ENCODE data around the gene DBP.
A peak's percentile ranks its signal among the peaks of the same experiment; 100 is the strongest.

The DBP gene

DNA sequence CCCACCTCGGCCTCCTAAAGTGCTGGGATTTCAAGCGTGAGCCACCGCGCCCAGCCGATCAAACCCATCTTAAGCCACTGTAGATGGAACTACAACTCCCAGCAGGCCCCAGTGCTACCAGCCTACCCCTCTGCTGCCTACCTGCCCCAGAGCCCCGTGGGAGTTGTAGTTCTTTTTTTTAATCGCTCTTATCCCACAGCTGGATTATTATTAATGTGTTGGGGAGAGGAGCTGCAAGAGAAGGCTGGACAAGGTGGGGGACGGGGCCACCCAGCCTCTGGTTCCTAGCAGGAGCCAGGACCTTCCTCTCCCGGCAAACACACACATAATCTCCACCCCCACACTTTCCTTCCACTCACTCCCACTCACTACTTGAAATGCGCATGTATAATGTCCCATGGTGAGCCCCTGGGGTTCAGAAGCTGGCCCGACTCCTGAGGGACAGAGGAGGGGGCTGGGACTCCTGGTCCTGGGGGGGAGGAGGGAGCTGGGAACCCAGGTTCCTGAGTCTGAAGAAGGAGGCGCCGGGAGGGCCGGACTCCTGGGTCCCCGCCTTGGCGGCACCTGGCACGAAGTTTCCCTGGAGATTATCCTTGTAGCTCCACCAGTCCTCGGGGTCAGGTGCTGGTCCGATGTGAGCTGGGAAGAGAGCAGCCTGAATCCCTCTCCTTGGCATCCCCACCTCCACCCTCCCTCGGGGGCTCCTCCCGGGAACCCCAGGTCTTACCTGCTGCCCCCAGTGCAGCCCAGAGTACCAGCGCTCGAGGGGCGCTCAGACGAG, 7.8 kb upstream of the DBP start:
- H3K27me3 ChIP-seq (ENCODE audit: insufficient read depth, insufficient read length), result peaks cover 1% of the 10 kb centered on the region
- peaks cover 3% of the 10 kb centered on the region for H3K4me1 ChIP-seq (ENCODE audit: insufficient read depth, insufficient read length)
- H3K36me3 ChIP-seq (ENCODE audit: insufficient read depth, insufficient read length, low read length), result no peaks in the 10 kb centered on the region
- H3K4me3 ChIP-seq (ENCODE audit: insufficient read length, low read depth), result peak overlapping the region; percentile 65
- H3K9me3 ChIP-seq (ENCODE audit: insufficient read depth, low read length), result no peaks in the 10 kb centered on the region
- no peak for DNase-seq (ENCODE audit: low read depth, low spot score)
- TF ChIP-seq YY1 (IDR thresholded peaks at IDR 0.05; ENCODE audit: insufficient read depth, insufficient read length) (no peak), SUZ12 (IDR thresholded peaks at IDR 0.05; ENCODE audit: extremely low read depth, insufficient read depth, insufficient read length) (no peak), ZNF274 (IDR thresholded peaks at IDR 0.05; ENCODE audit: low read depth, low read length) (no peak)
- peak overlapping the region; percentile 83 for H3K9ac ChIP-seq (ENCODE audit: insufficient read length, low read depth)

DNA sequence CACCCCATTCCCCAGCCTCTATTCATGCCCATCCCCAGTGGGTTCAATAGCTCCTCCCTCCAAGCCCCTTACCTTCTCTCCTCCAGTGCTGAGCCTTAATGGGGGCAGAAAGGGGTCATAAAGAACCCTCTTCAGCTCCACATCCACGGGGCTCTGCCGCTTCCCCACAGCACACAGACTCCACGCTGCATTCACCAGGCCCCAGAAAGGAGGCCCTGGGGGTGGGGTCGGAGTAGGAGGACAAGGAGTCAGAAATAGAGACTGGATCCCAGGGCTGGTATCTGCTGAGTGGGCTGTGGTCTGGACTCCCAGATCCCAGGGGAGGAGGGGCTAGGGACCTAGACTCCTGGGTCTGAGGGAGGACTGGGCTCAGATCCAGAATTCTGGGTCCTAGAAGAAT, 7.2 kb upstream of the DBP start:
- Histone ChIP-seq H3K4me1 (ENCODE audit: insufficient read depth, insufficient read length) (peaks cover 5% of the 10 kb centered on the region), H3K36me3 (ENCODE audit: insufficient read depth, insufficient read length, low read length) (no peaks in the 10 kb centered on the region), H3K9ac (ENCODE audit: insufficient read length, low read depth) (peak overlapping the region; percentile 57), H3K9me3 (ENCODE audit: insufficient read depth, low read length) (no peaks in the 10 kb centered on the region), H3K4me3 (ENCODE audit: insufficient read length, low read depth) (peak overlapping the region; percentile 65), H3K27me3 (ENCODE audit: insufficient read depth, insufficient read length) (peaks cover 8% of the 10 kb centered on the region)
- TF ChIP-seq SUZ12 (IDR thresholded peaks at IDR 0.05; ENCODE audit: extremely low read depth, insufficient read depth, insufficient read length), result no peak
- no peak for TF ChIP-seq YY1 (IDR thresholded peaks at IDR 0.05; ENCODE audit: insufficient read depth, insufficient read length)
- TF ChIP-seq ZNF274 (IDR thresholded peaks at IDR 0.05; ENCODE audit: low read depth, low read length), result no peak
- no peak for DNase-seq (ENCODE audit: low read depth, low spot score)

- Histone ChIP-seq H3K9ac (ENCODE audit: insufficient read length, low read depth) (no peak overlapping the region), H3K9me3 (ENCODE audit: insufficient read depth, low read length) (no peaks in the 10 kb centered on the region), H3K4me3 (ENCODE audit: insufficient read length, low read depth) (no peak overlapping the region), H3K36me3 (ENCODE audit: insufficient read depth, insufficient read length, low read length) (no peaks in the 10 kb centered on the region), H3K27me3 (ENCODE audit: insufficient read depth, insufficient read length) (peaks cover 11% of the 10 kb centered on the region), H3K4me1 (ENCODE audit: insufficient read depth, insufficient read length) (peaks cover 7% of the 10 kb centered on the region)
- DNase-seq (ENCODE audit: low read depth, low spot score), result no peak
- TF ChIP-seq SUZ12 (IDR thresholded peaks at IDR 0.05; ENCODE audit: extremely low read depth, insufficient read depth, insufficient read length) (no peak), YY1 (IDR thresholded peaks at IDR 0.05; ENCODE audit: insufficient read depth, insufficient read length) (no peak)
Measured at GRCh38 chr19:48642862-48643261, 5.7 kb upstream of the DBP start.

GRCh38 chr19:48641850-48642249, 4.7 kb upstream of the DBP start:
- TF ChIP-seq SUZ12 (IDR thresholded peaks at IDR 0.05; ENCODE audit: extremely low read depth, insufficient read depth, insufficient read length) (no peak), ZNF274 (IDR thresholded peaks at IDR 0.05; ENCODE audit: low read depth, low read length) (no peak), YY1 (IDR thresholded peaks at IDR 0.05; ENCODE audit: insufficient read depth, insufficient read length) (no peak)
- no peak overlapping the region for H3K9ac ChIP-seq (ENCODE audit: insufficient read length, low read depth)
- no peak for DNase-seq (ENCODE audit: low read depth, low spot score)
- no peak overlapping the region for H3K4me3 ChIP-seq (ENCODE audit: insufficient read length, low read depth)
- peaks cover 12% of the 10 kb centered on the region for H3K27me3 ChIP-seq (ENCODE audit: insufficient read depth, insufficient read length)
- no peaks in the 10 kb centered on the region for H3K9me3 ChIP-seq (ENCODE audit: insufficient read depth, low read length)
- peaks cover 7% of the 10 kb centered on the region for H3K4me1 ChIP-seq (ENCODE audit: insufficient read depth, insufficient read length)
- H3K36me3 ChIP-seq (ENCODE audit: insufficient read depth, insufficient read length, low read length), result no peaks in the 10 kb centered on the region

GRCh38 chr19:48639483-48640375, 2.5 kb upstream of the DBP start:
- TF ChIP-seq YY1 (IDR thresholded peaks at IDR 0.05; ENCODE audit: insufficient read depth, insufficient read length) (no peak), ZNF274 (IDR thresholded peaks at IDR 0.05; ENCODE audit: low read depth, low read length) (no peak), SUZ12 (IDR thresholded peaks at IDR 0.05; ENCODE audit: extremely low read depth, insufficient read depth, insufficient read length) (no peak)
- H3K4me3 ChIP-seq (ENCODE audit: insufficient read length, low read depth), result peak overlapping the region; percentile 36

GRCh38 chr19:48638831-48639381, 1.7 kb upstream of the DBP start:
- H3K4me3 ChIP-seq (ENCODE audit: insufficient read length, low read depth), result peak overlapping the region; percentile 36
- H3K36me3 ChIP-seq (ENCODE audit: insufficient read depth, insufficient read length, low read length), result no peaks in the 10 kb centered on the region
- no peak for TF ChIP-seq ZNF274 (IDR thresholded peaks at IDR 0.05; ENCODE audit: low read depth, low read length)
- no peak for TF ChIP-seq YY1 (IDR thresholded peaks at IDR 0.05; ENCODE audit: insufficient read depth, insufficient read length)
- TF ChIP-seq SUZ12 (IDR thresholded peaks at IDR 0.05; ENCODE audit: extremely low read depth, insufficient read depth, insufficient read length), result no peak
- peak overlapping the region; percentile 72 for H3K9ac ChIP-seq (ENCODE audit: insufficient read length, low read depth)
- peaks cover 4% of the 10 kb centered on the region for H3K4me1 ChIP-seq (ENCODE audit: insufficient read depth, insufficient read length)
- no peak for DNase-seq (ENCODE audit: low read depth, low spot score)
- peaks cover 26% of the 10 kb centered on the region for H3K27me3 ChIP-seq (ENCODE audit: insufficient read depth, insufficient read length)
- H3K9me3 ChIP-seq (ENCODE audit: insufficient read depth, low read length), result no peaks in the 10 kb centered on the region

More at GRCh38 chr19:48639483-48640375, 2.5 kb upstream of the DBP start:
- Histone ChIP-seq H3K36me3 (ENCODE audit: insufficient read depth, insufficient read length, low read length) (no peaks in the 10 kb centered on the region), H3K4me1 (ENCODE audit: insufficient read depth, insufficient read length) (peaks cover 7% of the 10 kb centered on the region), H3K9ac (ENCODE audit: insufficient read length, low read depth) (peak overlapping the region; percentile 72), H3K9me3 (ENCODE audit: insufficient read depth, low read length) (no peaks in the 10 kb centered on the region), H3K27me3 (ENCODE audit: insufficient read depth, insufficient read length) (peaks cover 26% of the 10 kb centered on the region)
- no peak for DNase-seq (ENCODE audit: low read depth, low spot score)

Data from NT2/D1 (cell line).